Stimulated activated CD4-positive, alpha-beta T cell treated with anti-CD3 and anti-CD28 coated beads, Interleukin-15, amount 100 ng/mL, for 48 hours (primary cell): ENCODE measurements around the gene BEAN1.

Source experiments
- DNase-seq, 2 donors: peaks; one replicate each; pipeline ENCODE4 v3.0.0-alpha.2; 2020; ENCODE audit warnings: low read depth in 2 of 2

Gene BEAN1

DNA sequence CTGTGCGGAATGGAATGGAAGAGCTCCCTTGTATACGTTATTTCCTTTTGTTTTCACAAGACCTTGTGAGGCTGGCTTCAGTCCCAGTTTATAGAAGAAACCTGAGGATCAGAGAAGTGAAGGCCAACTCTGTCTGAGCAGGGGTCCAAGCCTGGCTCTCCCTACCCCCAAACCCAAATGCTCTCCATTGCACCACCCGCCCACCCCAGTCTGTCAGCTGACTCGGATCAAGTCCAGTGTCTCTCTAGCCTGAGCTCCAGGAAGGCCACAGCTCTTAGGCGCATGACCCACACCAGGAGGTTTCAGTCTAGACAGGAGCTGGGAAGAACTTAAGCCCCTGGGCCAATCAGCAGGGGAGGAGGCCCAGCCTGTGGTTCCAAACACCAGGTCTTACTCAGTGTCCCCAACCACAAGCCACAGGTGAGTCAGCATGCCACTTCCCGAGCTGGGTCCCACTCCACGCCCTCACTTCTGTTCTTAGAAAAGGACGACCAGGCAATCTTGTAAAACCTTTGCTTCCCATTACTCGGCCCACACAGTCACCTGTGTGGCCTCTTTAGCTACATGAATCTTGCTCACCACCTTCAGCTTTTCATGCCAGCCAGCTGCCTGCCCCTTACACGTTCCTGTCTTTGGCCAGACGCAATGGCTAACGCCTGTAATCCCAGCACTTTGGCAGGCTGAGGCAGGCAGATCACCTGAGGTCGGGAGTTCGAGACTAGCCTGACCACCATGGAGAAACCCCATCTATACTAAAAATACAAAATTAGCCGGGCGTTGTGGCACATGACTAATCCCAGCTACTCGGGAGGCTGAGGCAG, 95.1 kb downstream of the BEAN1 start:
- DNase-seq = peak; percentile 93 to 96

DNA sequence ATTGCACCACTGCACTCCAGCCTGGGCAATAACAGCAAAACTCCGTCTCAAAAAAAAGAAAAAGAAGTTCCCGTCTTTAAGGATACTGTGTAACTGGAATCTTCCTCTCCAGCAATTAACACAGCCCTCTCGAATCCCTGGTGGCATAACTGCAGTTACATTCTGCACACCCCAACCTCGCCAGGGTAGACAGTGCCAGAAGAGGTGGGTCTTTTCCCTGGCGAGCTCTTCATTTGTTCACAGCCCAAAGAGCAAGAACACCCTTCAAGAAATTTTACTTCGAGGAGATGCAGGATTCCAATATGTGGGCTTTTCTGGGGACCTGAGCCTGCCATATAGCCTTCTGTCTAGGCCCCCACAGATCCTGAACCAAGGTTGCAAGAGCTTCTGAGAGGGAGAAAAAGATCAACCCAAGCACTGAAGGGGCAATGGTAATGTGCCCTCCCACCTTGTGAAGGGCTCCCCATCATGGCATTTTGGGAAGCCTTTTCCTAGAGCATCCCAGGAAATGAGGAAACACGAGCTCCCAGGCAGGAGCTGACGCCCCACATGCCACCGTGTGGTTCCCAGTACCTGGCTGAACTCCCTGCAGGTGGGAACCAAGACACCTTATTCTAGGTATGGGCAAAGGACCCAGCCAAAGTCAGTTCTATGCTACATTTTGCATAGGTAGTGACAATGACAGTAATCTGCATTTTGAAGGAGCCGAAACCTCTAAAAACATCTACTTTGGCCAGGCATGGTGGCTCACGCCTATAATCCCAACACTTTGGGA, 95.9 kb downstream of the BEAN1 start:
- DNase-seq = no peak

DNA sequence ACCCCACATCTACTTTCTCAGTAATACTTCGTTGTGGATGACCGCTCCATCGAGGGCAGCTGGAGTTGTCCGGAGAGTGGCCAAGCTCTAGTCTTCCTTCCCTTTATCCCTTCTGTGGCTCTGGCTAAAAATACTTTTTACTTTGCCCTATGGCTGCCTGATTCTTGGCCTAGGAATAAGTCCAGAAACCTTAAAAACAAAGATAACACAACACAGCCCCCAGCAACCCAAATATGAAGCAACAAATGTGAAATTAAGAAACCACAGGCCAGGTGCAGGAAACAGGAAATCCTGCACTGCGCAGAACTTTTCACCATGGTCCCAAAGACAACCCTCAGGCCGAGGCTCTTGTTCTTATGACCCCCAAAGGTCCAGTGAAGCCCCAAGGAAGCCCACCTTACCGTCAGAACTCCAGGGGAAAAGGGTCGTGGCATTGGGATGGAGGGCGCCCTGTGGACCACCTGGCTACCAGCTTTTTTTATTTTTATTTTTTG, 96.8 kb downstream of the BEAN1 start:
- DNase-seq = no peak

DNA sequence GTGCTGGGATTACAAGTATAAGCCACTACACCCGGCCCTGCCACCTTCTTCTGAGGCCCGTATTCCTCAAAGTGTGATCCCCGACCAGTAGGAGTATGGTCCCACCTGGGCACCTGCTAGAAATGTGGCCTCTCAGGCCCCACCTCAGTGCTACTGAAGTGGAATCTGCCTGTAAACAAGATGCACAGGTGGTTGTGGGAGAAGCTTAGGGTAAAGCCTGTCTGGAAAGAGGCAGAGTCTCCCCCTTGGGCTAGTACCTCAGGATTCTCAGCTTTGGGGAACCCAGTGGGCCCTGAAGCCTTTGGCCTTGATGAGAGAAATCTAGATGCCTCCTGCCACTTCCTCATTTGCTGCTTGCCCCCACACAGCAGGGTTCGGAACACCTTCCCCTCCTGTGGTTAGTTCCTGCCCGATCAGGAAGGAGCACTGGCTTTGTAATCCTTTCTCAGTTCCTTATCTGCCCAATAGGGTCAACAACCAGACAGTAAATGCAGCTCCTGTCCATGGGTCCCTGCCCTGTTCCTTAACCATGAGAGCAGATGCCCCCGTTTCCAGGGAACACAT, 97.6 kb downstream of the BEAN1 start:
- DNase-seq = no peak

DNA sequence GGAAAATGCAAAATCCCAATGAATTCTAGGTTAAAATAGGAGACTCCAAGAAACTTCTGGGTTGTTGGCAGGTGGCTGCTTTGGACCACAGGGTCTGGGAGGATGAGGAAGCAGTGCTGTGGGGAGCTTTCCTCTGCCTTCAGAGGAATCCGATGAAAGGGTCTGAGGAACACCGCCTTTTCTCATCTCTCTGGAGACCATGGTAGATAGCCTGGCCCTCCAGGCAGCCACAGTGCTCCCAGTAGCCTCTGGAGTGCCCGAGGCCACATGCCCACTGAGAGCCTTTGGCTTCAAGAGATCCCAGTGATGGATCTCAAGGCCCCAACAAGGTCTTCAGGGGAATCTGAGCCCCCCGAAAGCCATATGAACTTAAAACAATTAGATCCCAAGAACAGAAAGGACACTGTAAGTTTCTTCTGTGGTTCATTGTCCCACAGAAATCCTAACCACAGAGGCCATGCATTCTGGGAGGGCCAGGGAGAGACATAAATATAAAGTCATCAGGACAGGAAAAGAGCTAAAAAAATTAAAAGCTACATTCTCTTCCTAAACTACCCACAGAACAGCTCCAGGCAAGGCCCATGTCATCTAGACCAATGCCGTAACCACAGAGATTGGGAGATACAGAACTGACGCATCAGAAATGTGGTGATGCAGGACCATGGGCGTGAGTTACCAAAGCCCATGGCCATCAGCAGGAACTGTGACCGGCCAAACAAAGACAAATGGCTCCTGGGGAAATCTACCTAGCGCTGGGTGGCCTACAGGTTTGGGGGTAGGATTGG, 98.5 kb downstream of the BEAN1 start:
- no peak for DNase-seq

DNA sequence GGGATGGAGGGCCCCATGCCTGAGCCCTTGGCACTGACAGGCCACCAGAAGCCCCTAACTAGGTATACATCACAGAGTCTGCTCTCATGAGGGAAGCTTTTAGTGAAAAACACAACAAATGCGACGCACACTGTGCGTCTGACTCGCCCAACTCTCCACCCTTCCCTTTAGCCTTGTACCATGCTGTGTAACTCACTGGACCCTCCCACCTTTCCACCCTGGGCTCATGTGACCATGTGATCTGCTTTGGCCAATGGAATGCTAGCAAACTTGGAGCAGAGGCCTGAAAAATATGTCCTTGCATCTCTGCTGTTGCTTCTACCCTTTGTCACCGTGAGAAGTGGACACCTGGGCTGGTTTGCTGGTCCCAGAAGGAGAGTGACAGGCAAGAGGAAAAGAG, 101.2 kb downstream of the BEAN1 start:
- no peak for DNase-seq

DNA sequence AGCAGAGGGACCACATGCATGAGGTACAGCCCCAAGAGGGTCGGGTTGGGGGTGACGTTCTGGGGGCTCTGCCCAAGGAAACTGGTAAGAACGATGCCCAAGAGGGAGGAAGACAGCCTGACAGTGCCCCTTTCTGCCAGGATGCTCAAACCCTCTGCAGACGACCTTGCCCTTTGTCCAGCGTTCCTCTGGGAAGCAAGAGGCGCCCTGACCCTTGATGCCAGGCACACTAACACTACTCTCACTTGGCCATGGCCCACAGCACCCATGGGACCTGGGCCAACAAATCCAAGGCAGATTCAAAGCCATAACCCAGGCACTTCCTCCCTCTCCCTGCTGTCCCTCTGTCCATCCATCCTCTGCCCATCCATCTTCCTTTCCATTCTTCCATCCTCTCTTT, 102.4 kb downstream of the BEAN1 start:
- DNase-seq = no peak
